HG02571 (cell line): ENCODE measurements around the gene ABCC2.
"Not testable (repeated sequence)": the region's sequence is repeated elsewhere in the genome, so short reads cannot be mapped to it uniquely, and the experiment has no call there.

Experiments
- ATAC-seq: cut with Tn5 transposase; IDR thresholded peaks from one replicate; pipeline ENCODE4 v1.9.1; 2021; ENCODE audit warnings: mild to moderate bottlenecking, moderate library complexity; ENCODE audit not compliant: unreplicated experiment

Gene ABCC2

DNA sequence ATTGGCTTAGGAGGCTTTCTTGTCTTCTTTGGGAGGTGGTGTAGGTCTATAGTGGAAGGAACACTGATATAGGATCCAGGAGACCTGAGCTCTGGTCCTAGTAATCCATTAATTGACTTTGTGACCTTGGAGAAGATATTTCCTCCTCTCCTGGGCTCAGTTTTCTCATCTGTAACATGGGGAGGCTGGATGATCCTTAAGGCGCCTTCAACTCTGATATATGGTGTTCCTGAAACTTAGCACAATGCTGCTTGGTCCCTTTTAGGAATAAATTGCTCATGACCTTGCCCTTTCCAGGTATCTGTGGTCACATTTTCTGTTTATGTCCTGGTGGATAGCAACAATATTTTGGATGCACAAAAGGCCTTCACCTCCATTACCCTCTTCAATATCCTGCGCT lies 25.3 kb downstream of the ABCC2 start:
- ATAC-seq: no peak

DNA sequence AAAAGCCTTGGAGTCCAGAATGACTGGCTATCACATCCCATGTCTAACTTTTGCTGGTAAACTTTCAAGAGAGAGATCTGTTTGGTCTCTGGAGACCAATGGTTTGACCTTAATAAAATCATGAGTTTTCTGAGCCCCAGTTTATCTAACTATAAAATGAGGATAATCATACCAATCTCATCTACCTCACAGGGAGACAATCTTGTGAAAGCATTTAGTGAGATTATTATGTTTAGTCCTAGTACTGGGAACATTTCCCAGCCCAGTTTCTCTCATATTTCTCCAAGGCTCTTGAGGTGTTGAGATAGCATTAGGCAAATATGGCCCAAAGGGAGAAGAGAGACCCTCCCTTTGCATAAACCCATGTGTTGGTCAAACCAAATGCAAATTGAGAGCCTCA lies 25.8 kb downstream of the ABCC2 start:
- no peak for ATAC-seq

DNA sequence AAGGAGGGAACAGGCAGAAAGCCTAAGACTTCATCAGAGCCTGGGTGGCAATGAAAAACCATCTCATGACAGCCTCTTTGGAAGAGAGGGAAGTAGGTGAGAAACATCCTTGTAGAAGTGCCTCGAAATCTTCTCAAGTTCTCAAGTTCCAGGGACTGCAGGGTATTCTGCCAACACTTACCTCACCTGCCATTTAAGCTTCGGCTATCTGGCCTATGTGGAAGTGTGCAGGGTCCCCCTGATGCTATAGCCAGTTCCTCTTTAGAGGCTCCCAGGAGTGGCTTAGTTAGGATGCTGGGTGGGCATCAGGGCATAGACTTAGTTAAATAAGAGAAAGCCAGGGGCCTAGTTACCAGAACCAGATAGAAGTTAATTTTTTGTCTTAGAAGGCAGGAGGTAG lies 27.0 kb downstream of the ABCC2 start:
- no peak for ATAC-seq

DNA sequence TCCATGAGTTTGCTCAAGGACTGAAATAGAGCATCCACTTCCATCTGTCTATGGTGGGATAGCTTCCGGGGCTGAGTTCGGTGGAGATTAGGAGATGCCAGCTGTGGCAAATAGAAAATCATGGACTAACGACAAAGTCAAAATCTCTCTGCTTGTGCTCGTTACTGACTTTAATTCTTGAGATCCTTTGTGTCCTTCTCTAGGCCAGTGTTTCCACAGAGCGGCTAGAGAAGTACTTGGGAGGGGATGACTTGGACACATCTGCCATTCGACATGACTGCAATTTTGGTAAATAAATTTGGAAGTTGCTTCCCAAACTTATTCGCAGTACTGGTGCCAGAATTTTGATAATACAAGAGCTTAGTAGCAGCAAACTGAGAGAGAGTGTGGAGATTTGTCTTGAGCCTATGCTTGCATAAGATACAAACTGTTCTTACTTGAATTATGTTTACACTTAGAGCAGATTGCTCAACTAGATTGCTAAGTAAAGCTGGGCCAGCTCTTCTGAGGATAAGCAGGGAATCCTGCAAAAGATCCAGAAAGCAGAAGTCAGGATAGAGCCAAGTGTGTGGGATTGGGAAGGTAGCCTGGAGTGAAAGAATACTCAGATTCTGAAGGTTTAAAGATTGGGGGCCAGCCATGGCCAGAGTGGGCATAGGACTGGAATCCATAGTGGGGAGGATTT lies 27.6 kb downstream of the ABCC2 start:
- ATAC-seq: no peak

DNA sequence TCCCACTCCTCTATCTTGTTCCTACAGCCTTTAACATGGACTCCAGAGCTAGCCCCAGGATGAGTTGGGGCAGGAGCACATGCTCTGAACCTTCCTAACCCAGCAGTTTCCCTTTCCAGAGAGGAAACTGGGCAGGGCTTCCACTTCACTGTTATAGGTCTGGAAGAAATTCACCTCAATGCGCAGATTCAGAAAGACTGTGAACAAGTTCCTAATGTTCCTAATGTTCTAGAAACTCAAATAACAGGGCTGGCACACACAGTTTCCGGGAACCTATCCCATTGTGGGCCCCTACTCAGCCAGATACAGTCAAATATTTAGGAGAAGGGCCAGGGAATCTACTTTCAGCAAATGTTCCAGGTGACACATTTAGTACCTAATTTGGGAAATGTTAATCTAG lies 29.7 kb downstream of the ABCC2 start:
- ATAC-seq: no peak

DNA sequence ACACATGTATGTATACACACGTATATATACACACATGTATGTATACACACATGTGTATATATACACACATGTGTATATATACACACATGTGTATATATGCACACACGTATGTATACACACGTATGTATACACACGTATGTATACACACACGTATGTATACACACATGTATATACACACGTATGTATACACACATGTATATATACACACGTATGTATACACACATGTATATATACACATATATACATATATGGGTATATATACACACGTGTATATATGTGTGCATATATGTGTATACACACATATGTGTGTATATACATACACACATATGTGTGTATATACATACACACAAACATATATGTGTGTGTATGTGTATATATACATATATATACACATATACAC lies 31.7 kb downstream of the ABCC2 start:
- no peak for ATAC-seq

DNA sequence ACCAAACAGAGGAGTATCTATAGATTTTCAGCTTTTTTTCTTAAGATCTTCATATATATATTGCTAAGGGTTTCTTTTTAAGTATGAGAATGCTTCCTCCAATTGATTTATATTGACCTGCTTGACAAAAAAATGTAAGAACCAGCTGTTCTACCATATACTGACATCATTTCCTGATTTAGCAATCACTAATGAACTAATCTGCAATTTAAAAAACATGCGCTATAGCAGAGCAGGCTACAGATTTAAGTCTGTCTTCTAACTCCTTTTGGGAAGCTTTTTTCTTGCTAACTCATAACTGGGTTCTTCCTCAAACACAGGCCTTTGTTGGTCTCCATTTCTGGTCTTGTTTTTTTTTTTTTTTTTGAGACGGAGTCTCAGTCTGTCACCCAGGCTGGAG lies 33.2 kb downstream of the ABCC2 start:
- ATAC-seq: no peak

DNA sequence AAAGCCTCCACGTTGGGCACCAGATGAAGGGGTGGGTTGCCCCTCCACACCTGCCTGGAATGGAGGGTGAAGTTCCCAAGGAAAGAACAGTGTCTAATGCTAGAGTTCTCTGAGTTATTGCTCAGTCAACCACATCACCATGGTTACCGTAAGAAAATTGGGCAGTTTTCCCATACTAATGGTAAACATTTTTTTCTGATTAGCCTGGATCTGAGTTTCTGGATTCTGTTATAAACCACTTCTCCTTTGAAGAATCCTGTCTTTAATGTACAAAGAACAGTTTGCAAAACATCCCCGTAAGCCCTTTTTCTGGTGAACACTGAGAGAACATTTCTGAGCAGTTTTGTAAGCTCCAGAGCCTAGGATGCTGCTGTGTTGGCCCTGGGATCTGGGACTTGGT lies 45.5 kb downstream of the ABCC2 start:
- ATAC-seq: no peak

DNA sequence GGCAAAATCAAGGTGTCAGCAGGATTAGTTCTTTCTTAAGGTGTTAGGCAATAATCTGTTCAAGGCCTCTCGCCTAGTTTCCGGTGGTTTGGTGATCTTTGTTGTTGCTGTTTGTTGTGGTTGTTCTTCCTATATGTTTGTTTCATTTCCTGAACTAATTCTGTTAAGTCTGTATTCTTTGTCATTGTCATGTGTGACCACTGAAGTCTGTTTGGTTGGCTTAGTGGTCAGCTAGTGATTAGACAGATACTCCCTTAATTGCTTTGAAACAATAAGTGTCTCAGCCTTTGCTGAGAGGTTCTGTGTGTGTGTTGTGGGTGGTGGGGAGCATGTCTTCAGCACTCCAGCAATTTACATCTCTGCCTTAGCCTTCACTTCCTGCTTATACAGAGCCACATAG lies 46.0 kb downstream of the ABCC2 start:
- ATAC-seq: no peak

DNA sequence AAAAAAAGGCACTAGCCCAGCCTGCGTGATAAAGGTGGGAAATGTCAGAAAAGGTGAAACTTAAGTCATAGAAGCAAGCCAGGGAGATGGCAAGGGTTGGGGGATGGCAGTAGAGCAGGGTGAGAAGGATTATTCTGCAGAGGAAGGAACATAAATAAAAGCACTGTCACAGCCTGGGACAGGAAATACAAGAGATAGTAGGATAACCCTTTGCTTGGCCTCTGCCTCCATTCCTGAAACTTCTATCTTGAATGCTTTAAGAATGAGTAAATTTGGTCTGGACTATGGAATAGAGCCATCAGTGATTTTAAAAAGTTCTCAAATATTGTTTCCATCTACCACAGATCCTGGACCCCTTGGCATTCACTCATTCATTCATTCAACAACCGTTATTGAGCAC lies 50.0 kb downstream of the ABCC2 start:
- no peak for ATAC-seq

DNA sequence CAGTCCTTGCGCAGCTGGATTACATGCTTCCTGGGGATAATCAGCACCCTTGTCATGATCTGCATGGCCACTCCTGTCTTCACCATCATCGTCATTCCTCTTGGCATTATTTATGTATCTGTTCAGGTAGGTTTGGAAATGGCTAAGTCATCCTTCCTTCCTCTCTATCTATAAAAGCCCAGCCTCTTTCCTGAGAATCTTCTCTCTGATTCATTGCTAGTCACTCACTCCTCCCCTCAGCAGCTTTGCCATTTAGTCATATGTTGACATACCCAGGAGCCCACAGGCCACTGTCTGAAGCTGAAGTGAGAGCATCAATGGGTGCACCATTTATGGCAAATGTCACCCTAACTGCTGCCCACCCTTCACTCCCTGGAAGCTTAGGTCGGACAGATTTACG lies 52.0 kb downstream of the ABCC2 start:
- no peak for ATAC-seq

DNA sequence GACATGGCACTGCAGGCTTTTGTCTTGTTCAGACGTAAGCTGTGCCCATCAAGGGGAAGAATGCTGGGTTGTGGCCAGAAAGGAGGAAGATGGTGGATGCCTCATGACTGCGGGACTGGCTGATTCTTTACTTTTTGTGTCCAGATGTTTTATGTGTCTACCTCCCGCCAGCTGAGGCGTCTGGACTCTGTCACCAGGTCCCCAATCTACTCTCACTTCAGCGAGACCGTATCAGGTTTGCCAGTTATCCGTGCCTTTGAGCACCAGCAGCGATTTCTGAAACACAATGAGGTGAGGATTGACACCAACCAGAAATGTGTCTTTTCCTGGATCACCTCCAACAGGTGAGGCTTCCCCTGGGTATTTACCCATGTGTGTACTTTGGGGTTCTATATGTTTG lies 53.5 kb downstream of the ABCC2 start:
- no peak for ATAC-seq

DNA sequence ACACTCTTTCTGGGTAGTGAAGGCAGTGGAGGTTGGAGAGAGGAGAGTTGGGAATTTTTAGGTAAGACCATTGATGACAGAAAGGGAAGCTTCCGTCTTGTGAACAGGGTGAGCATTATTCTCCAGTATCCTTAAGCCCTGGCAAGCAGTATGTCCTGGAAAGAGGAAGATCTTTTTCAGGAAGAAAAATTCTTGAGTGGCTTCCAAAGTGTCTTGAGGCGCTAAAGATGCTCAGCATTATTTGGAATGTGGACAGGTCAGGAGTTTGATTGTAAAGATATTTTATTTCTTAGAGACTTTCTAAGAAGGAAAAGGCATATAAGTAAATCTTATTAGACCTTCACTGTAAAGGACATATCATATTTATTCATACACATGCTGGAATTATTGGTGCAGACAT lies 54.3 kb downstream of the ABCC2 start:
- no peak for ATAC-seq

DNA sequence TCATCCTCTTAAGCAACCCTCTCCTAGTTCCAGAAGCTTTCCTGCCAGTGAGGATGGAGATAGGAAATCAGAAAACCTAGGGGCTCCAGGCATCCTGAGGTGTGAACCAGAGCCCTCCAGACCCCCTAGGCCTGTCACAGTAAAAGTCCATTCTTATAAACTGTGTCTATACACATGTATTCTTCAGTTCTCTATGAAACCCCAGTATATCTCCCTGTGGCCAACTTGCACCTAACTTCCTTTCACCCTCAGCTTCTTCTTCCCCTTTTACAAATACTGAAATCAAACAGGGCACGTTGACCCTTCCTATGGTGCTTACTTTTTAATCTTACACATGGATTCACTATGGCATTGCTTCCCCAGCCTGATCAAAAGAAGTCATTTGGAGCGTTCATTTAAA lies 58.4 kb downstream of the ABCC2 start:
- not testable (repeated sequence) for ATAC-seq

DNA sequence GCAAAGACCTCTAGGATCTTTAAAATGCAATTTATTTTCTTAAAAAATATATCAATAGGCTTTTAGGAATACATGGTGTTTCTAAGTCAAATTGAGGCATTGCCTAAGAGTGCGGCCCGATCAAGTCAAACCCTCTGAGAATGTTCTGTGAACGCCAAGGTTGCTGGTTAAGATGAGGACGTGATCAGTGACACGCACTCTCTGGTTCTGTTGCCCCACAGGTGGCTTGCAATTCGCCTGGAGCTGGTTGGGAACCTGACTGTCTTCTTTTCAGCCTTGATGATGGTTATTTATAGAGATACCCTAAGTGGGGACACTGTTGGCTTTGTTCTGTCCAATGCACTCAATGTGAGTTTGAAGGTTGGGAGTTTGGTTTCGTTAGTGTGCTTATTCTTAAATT lies 59.3 kb downstream of the ABCC2 start:
- ATAC-seq: no peak

DNA sequence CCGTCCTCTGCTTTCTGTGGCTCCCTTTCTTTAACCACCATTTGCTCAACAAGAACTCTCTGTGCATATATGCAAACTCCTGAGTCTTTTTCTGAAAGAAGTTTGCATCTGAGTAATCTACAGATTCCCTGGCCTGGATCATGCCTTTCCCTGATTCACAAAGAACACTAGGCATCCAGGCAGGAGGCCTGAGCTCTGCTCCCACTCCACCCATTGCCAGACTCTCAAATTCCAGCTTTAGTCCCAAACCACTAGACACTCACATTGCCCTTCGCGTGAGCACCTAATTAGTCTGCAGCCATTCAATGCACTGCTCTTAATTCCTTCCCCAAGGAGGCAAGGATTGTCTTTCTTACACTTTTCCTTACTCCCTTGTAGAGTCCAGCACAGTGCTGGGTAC lies 60.9 kb downstream of the ABCC2 start:
- no peak for ATAC-seq

DNA sequence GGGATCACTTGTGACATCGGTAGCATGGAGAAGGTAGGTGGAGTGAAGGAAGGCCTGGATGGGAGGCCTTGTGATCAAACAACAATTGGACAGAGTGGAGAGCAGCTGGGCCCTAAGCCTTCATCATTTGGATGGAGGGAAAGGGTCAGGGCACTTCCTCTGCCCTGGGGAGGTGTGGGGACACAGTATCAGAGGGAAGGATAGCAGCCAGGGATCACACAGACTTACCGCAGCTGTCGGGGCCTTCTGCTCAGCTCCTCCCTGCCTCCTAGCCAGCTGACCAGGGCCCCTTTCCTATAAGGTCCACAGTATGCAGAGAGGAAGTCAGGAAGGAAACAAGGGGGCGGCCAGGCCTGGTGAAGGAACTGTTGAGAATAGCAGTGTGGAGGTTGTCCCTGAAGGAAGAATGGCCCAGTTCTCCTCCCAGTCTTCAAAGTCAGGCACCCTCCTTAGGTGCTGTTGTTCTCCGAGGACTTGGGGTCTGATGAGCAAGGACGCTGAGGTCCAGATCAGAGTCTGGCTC lies 62.1 kb downstream of the ABCC2 start:
- ATAC-seq: no peak

DNA sequence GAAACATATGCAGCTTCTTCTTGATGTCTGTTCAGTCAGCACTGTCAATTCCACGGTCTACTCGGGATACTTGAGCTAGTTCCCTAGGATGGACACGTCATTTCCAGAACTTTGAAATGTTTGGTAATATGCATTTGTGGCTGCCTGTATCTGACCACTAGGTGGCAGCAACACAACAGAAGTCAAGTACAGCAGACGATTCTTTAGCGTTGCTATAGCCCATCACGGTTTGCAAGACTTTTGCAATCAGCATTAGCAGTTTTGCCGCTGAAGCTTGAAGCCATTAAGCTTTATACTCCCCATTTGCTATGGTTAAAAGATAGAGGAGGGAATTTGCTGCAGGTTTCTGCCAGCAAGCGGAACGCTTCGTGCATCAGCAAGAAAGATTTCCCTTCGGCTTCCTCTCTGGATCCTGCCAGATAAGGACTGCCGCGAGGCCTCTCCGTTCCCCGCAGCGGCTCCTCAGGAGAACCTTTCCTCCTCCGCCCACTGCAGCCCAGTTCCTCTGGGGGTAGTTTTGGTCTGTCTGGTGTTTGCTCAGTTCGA lies 63.5 kb downstream of the ABCC2 start:
- peak; percentile 66 for ATAC-seq

DNA sequence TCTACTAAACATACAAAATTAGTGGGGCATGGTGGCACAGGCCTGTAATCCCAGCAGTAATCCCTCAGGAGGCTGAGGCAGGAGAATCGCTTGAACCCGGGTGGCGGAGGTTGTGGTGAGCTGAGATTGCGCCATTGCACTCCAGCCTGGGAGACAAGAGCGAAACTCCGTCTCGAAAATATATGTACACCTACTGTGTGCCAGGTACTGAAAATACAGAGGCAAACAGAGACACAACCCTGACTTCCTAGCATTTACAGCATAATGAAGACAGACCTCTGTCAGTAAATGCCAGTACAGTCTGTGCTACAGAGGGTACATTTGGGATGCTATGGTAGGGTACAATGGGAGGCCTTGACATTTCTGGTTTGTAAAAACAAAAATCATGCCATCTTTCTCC lies 66.6 kb downstream of the ABCC2 start:
- no peak for ATAC-seq

DNA sequence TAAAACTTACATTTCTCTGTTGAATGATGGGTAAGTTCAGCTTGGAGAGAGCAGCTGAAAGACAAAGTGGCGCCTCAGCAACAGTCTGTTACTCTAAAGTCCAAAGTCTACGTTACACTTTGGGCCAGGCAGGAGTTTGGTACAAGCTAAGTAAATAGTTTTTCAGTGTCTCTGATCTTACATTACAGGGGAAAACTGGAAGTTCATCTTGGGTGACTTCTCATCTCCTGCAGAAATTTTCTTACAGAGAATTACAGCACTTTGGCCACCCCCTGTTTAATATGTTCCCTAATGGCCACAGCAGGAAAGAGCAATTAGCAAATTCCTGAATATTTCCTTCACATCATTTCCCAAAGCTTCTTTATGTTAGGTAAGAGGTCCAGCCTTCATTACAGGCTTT lies 67.1 kb downstream of the ABCC2 start:
- no peak for ATAC-seq

DNA sequence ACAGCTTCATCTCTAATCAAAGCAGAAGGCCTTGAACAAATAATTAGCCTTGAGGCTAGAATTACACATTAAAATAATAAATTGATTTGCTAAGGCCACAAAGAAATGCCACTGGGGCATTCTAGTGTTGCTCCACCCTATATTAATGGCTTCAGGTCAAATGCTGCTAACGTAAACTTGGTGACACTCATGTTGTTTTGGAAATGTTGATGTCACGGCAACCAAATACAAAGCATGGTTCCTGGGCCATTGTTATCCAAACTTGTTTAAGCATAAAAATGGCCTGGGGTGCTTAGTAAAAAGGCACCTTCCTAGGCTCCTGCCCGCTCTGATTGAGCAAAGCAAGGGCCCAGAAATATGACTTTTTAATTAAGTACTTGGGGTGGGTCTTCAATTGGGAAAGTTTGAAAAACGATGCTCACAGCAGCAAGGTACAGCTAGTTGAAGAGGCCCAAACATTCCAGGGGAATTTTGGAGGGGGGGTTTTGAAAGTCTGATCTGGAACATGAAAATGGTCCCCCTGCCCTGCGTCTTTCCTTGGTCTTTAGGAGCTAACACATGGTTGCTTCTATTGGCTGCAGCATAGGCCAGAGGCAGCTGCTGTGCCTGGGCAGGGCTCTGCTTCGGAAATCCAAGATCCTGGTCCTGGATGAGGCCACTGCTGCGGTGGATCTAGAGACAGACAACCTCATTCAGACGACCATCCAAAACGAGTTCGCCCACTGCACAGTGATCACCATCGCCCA lies 67.8 kb downstream of the ABCC2 start:
- no peak for ATAC-seq

DNA sequence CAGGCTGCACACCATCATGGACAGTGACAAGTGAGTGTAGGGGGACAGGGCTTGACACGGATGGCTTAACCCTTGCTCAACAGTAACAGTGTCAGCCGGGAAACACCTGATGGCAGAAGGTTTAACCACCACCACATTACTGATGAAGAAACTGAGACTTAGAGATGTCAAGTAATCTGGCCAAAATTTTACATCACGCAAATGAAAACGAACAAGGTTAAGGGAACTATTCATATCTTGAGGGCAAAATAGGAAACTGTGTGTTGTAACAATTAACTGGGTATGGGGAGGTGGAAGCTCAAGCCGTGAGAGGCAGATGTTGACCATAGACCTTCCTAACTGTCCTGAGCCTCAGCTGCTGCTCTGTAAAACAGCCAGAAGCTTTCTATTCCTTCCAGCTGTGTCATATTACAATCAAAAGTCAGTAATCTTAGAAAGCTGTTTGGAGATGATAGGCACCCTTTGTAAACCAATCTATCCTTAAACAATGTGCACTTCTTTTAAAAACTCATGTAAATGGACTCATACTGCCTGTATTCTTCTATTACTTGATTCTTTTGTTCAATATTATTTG lies 68.4 kb downstream of the ABCC2 start:
- no peak for ATAC-seq
